B cell (primary cell): ENCODE measurements around the gene ASXL2. TPM values are rescaled to one million over a fixed set of nuclear protein-coding genes. Genes with fewer than 3 reads are reported as not detected.

ENCODE experiments used
- ATAC-seq: fragments of 200-7000 bp; cut with Tn5 transposase; one replicate; pipeline ENCODE4 v1.10.0; 2021; ENCODE audit warnings: low read depth, mild to moderate bottlenecking, moderate number of reproducible peaks, moderate library complexity
- CTCF ChIA-PET: fragments of 350-600 bp; sonication (Branson Sonifier 250); formaldehyde crosslinking; loops from one replicate; lab custom pipeline; 2021; ENCODE audit warnings: antibody characterized with exemption, inconsistent platforms; lab: Charles Lee
- POLR2A ChIA-PET: fragments of 350-600 bp; sonication (Branson Sonifier 250); formaldehyde crosslinking; loops from one replicate; lab custom pipeline; 2021; ENCODE audit warnings: antibody characterized with exemption; lab: Charles Lee
- DNase-seq: peaks from one replicate; pipeline ENCODE4 v3.0.0; 2013
- H2AFZ ChIP-seq: 2 replicates; pipeline ENCODE4 v1.6.1; 2012; ENCODE audit warnings: mild to moderate bottlenecking, low read depth, low read length; ENCODE audit not compliant: insufficient read depth, poor library complexity, severe bottlenecking
- H3K27ac ChIP-seq, 2 donors: 1 replicate in 1 of 2; 2 replicates in 1 of 2; pipeline ENCODE4 v1.5.1; 2012 to 2013; ENCODE audit warnings: low read length in 2 of 2, mild to moderate bottlenecking in 2 of 2, moderate library complexity in 1 of 2
- H3K27me3 ChIP-seq, 4 experiments: fragments of 200-600 bp in 1 of 4; sonication (generic) in 1 of 4; replicated peaks in 1 of 4; 1 replicate in 2 of 4; 2 replicates in 2 of 4; pipeline versions ENCODE4 v1.6.1 to v1.7.0; 2013 to 2016; ENCODE audit warnings: low read length in 3 of 4, mild to moderate bottlenecking in 2 of 4, mixed read lengths in 1 of 4, moderate library complexity in 1 of 4; ENCODE audit not compliant: insufficient read depth in 4 of 4, control insufficient read depth in 3 of 4; ENCODE audit errors: control extremely low read depth in 1 of 4
- H3K36me3 ChIP-seq, 2 experiments: replicated peaks in 1 of 2; 1 replicate in 1 of 2; 2 replicates in 1 of 2; pipeline versions ENCODE4 v1.6.1 to v1.7.1; 2013; ENCODE audit warnings: low read length in 1 of 2; ENCODE audit not compliant: insufficient read depth in 2 of 2, control insufficient read depth in 1 of 2; ENCODE audit errors: control extremely low read depth in 1 of 2, extremely low read depth in 1 of 2
- H3K4me1 ChIP-seq, 2 donors: fragments of 200-600 bp in 1 of 2; sonication (generic) in 1 of 2; 1 replicate in 1 of 2; 2 replicates in 1 of 2; pipeline versions ENCODE4 v1.5.1 to v1.6.1; 2013 to 2017; ENCODE audit warnings: low read length in 2 of 2; ENCODE audit not compliant: control insufficient read depth in 2 of 2, insufficient read depth in 2 of 2
- H3K4me2 ChIP-seq: replicated peaks from 2 replicates; pipeline ENCODE3; 2012; ENCODE audit warnings: mild to moderate bottlenecking, low read depth, low read length; ENCODE audit not compliant: poor library complexity, severe bottlenecking
- H3K4me3 ChIP-seq, 5 experiments: fragments of 200-600 bp in 1 of 5; sonication (generic) in 1 of 5; 1 replicate in 3 of 5; 2 replicates in 2 of 5; pipeline versions ENCODE4 v1.5.1 to v1.7.0; 2011 to 2016; ENCODE audit warnings: low read length in 4 of 5, mild to moderate bottlenecking in 4 of 5, low read depth in 2 of 5, control low read depth in 1 of 5, moderate library complexity in 1 of 5; ENCODE audit not compliant: insufficient read depth in 1 of 5; ENCODE audit errors: control extremely low read depth in 1 of 5, extremely low read depth in 1 of 5
- H3K79me2 ChIP-seq: fragments of 200-600 bp; sonication (generic); one replicate; pipeline ENCODE4 v1.6.0; 2016; ENCODE audit warnings: low read length; ENCODE audit not compliant: control insufficient read depth, insufficient read depth
- H3K9ac ChIP-seq: fragments of 200-600 bp; sonication (generic); 2 replicates; pipeline ENCODE4 v1.6.1; 2017; ENCODE audit warnings: mild to moderate bottlenecking, low read length, moderate library complexity
- H3K9me3 ChIP-seq, 3 donors: one replicate each; pipeline versions ENCODE4 v1.6.1 to v1.7.1; 2013; ENCODE audit warnings: low read length in 2 of 3; ENCODE audit not compliant: control insufficient read depth in 2 of 3, insufficient read depth in 1 of 3; ENCODE audit errors: control extremely low read depth in 1 of 3
- H4K20me1 ChIP-seq: 2 replicates; pipeline ENCODE4 v1.6.0; 2012; ENCODE audit warnings: mild to moderate bottlenecking, low read length; ENCODE audit not compliant: insufficient read depth, control insufficient read depth, poor library complexity, severe bottlenecking
- H3K27ac Mint-ChIP-seq: one replicate; pipeline ENCODE4 v1.8.0; 2021; ENCODE audit warnings: mixed read lengths
- H3K27me3 Mint-ChIP-seq: one replicate; pipeline ENCODE4 v1.8.0; 2021; ENCODE audit warnings: mixed read lengths
- H3K4me1 Mint-ChIP-seq: one replicate; pipeline ENCODE4 v1.8.0; 2021; ENCODE audit warnings: mixed read lengths
- H3K4me3 Mint-ChIP-seq: one replicate; pipeline ENCODE4 v1.8.0; 2021; ENCODE audit warnings: mixed read lengths
- H3K9me3 Mint-ChIP-seq: one replicate; pipeline ENCODE4 v1.8.0; 2022; ENCODE audit warnings: mixed read lengths; ENCODE audit not compliant: insufficient read depth
- CTCF ChIP-seq: fragments of 200-600 bp; IDR thresholded peaks from one replicate; pipeline ENCODE4 v1.8.0; 2022; ENCODE audit warnings: antibody characterized with exemption, mild to moderate bottlenecking
- EZH2 ChIP-seq: IDR thresholded peaks from 2 replicates; pipeline ENCODE4 v1.6.1; 2012; ENCODE audit warnings: borderline replicate concordance, low read depth, mild to moderate bottlenecking, moderate library complexity, low read length; ENCODE audit not compliant: insufficient read depth, poor library complexity, severe bottlenecking
- WGBS: methylation state at CpG from one replicate; pipeline ENCODE4 v1.1.5; 2013; ENCODE audit warnings: missing lambda C conversion rate; ENCODE audit not compliant: insufficient coverage; 5-methylcytosine and 5-hydroxymethylcytosine counted together
- intact Hi-C: fragments of 100-400 bp; cut with micrococcal nuclease; formaldehyde crosslinking; loops from one replicate; pipeline ENCODE4 v1.10.0; 2022
- polyA plus RNA-seq: library from polyadenylated mRNA; depleted of rRNA; stranded (reverse); fragments of >200 nt; gene quantifications from 2 replicates; pipeline ENCODE4 v1.2.3, GENCODE V29; 2012
- total RNA-seq, 2 donors: library from RNA; stranded (reverse); fragments of 120-200 nt in 1 of 2; gene quantifications; 1 replicate in 1 of 2; 2 replicates in 1 of 2; pipeline versions ENCODE4 v1.2.3 to v1.2.4, GENCODE V29; 2013 to 2022

Gene ASXL2
- total and polyA plus RNA-seq, 2 donors (not counting 1 experiment from before 2014, with no cell fraction given): 7.6 to 55.0 TPM

GRCh38 chr2:25817630-25818029 is 60.7 kb downstream of the ASXL2 start:
- Histone ChIP-seq H3K36me3 (no peaks in the 10 kb centered on the region), H3K9me3 (no peaks in the 10 kb centered on the region), H3K4me1 (peaks cover 3% of the 10 kb centered on the region in 2 donors), H2AFZ (no peak overlapping the region), H3K4me3 (no peak overlapping the region), H3K27me3 (no peaks in the 10 kb centered on the region), H3K27ac (no peak overlapping the region), H4K20me1 (peaks cover 25% of the 10 kb centered on the region), H3K79me2 (peaks cover 61% of the 10 kb centered on the region), H3K9ac (no peak overlapping the region), H3K4me2 (no peak overlapping the region)
- H3K27ac Mint-ChIP-seq: no peak overlapping the region
- ChIA-PET POLR2A (no interaction called here), CTCF (interaction anchor here (1.1 kb wide), 1 partner anchor 16 kb away, joined by 3 read pairs; no protein-coding TSS in a partner anchor)
- ATAC-seq (no peak), DNase-seq (no peak)
- peaks cover 39% of the 10 kb centered on the region for H3K4me1 Mint-ChIP-seq
- H3K27me3 Mint-ChIP-seq: no peaks in the 10 kb centered on the region
- intact Hi-C loops: no loop called here
- no peaks in the 10 kb centered on the region for H3K9me3 Mint-ChIP-seq
- H3K4me3 Mint-ChIP-seq: no peak overlapping the region
- TF ChIP-seq CTCF (no peak), EZH2 (no peak)

DNA sequence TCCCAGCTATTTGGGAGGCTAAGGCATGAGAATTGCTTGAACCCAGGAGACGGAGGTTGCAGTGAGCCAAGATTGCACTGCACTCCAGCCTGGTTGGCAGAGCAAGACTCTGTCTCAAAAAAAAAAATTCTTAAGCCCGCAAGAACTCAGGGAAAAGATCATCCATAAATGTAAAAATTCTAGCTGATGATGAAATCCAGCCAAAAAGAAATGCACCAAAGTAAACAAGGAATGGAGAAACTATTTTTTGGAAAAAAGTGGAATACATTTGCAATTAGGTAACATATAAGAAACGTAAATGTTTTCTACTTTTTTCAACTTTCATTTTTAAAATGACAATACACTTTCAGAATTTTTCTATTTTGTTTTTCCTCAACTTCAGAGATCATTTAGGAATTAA is 61.3 kb downstream of the ASXL2 start:
- H3K27ac Mint-ChIP-seq: no peak overlapping the region
- intact Hi-C loops: no loop called here

More for the DNA sequence above, 61.3 kb downstream of the ASXL2 start:
- Mint-ChIP-seq H3K9me3 (no peaks in the 10 kb centered on the region), H3K27me3 (no peaks in the 10 kb centered on the region), H3K4me1 (peaks cover 32% of the 10 kb centered on the region), H3K4me3 (no peak overlapping the region)
- Histone ChIP-seq H3K36me3 (no peaks in the 10 kb centered on the region), H3K27ac (no peak overlapping the region), H3K9ac (no peak overlapping the region), H4K20me1 (peaks cover 31% of the 10 kb centered on the region), H3K4me2 (no peak overlapping the region), H3K27me3 (no peaks in the 10 kb centered on the region), H3K4me1 (no peaks in the 10 kb centered on the region), H2AFZ (no peak overlapping the region), H3K4me3 (no peak overlapping the region), H3K9me3 (no peaks in the 10 kb centered on the region), H3K79me2 (peaks cover 65% of the 10 kb centered on the region)
- DNase-seq (no peak), ATAC-seq (no peak)
- no peak for TF ChIP-seq EZH2
- CTCF ChIA-PET: no interaction called here
- POLR2A ChIA-PET: no interaction called here
- WGBS: 100% methylated on average over 1 of the region's 3 CpGs
